HG03460 (cell line): ENCODE results near the gene PTTG1.

Experiments
- ATAC-seq: cut with Tn5 transposase; IDR thresholded peaks from one replicate; pipeline ENCODE4 v1.9.1; 2021; ENCODE audit not compliant: unreplicated experiment

Gene PTTG1

DNA sequence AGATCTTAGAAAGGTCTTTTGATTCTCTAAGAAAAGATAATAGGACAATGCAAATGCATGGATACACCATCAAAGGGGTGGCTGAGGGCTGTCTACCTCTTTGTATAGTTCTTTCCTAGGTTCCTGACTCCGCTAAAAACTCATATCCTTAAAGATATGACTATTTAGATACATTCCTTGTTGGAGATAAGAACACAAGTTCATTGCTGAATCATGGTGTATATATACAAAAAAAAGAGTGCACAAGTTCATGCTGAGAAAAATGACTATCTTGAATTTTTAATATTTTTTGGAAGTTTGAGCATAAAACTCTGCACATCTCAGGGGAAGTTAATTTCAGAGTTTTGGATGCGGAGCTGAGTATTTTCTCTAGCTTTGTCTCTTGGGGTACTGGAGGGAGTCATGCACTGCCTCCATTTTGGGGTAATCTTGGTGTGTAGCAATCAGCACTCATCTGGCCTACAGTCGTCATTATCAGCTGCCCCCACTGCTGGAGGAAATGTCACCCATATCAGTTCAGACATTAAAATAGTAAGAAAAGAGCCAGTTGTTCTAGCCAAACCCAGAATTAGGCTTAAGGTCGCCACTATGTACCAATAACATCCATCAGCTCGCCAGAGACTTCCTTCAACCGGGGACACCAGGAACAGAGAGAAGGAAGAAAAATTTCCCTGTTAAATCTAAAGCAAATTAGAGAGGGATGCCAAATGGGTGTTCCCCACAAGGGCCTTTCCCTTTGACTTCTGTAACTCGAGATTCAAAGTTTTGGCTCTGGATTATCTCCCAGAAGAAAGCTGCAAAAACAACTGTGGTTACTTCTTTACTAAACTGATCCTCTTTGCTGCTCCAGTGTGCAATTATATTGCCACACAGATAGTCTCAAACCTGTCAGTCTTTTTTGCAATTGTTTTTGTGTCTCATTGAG lies 49.0 kb downstream of the PTTG1 start:
- ATAC-seq, result no peak

DNA sequence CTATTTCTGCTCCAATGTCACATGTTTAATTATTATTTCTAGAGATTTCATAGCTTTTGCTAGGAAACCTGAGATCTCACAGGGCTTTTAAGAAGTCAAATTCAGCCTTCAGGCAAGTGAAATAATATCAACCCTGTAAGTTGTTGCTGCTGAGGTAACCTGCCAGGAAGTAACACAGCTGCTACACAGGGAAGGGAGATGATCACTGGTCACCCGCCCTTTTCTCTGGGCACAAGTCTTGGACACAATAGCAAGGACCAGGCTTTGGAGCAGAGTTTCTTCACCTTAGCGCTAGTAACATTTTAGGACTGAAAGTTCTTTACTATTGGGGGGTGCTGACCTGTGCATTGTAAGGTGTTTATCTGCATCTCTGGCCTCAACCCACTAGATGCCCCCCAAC lies 50.1 kb downstream of the PTTG1 start:
- no peak for ATAC-seq

DNA sequence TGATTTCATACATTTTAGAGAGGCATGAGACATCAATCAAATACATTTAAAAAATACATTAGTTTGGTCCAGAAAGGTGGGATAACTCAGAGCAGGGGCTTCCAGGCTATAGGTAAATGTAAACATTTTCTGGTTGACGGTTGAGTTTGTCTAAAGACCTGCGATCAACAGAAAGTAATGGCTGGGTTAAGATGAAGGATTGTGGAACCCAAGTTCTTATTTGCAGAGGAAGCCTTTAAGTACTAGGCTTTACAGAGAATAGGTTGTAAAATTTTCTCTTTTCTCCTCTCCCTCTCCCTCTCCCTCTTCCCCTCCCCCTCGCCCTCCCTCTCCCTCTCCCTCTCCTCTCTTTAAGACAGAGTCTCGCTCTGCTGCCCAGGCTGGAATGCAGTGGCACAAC lies 50.8 kb downstream of the PTTG1 start:
- ATAC-seq, result no peak

DNA sequence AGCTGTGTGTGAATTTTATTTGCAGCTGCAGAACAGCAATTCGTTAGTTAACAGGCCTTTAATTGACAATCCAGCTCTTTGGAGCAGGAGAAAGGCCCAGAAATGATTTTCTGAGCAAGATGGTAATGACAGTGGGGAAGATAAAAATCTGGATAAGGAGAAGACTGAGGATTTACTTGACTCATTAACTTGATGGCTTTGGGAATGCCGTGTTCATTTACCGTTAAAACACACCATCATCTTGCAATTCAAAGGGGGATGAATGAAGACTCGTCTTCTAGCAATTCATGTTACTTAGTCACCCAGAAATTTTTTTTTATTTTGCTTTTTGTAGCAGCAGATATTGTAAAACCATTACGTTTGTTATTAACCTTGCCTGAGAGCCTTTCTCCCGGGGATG lies 52.0 kb downstream of the PTTG1 start:
- ATAC-seq, result no peak

DNA sequence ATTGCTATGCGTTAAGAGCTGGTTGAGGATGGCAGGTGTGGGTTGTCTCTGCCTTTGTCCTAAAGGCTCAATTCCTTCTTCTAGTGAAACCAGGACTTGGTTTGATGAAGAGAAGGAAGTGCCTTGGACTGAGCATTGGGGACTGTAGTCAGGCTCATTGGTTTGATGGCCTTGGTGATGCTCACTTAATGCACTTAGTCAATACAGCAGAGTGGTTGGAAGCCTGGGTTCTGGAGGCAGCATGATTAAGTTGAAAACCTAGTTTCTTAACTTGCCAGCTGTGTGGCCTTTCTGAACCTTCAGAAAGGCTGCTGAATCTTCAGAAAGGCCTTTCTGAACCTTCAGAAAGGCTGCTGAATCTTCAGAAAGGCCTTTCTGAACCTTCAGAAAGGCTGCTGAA lies 52.4 kb downstream of the PTTG1 start:
- no peak for ATAC-seq

DNA sequence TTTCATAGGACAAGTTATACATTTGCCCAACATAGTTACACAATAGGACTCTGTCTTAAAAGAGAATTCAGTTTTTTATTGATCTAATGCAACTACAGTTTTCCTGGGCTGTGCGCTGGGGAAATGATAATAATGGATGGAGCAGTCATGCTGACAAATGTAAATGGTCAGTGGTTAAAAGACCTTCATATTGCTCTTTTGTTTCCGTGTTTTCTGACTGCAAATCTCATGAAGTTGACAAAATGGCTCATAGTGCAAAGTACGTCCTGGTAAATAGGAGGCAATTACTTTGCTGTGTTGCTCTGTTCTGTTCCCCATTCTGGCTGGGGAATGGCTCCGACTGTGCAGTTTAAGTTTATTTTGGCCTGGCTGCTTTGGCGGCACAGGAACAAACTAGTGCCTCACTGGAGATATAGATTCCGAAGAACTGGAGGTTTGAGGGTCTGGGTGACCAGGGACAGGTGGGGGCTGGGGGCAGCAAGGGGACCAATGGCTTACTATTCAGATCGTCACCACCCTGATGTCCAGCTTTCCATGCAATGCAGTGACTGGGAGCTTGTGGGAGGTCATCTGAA lies 54.3 kb downstream of the PTTG1 start:
- ATAC-seq, result no peak

DNA sequence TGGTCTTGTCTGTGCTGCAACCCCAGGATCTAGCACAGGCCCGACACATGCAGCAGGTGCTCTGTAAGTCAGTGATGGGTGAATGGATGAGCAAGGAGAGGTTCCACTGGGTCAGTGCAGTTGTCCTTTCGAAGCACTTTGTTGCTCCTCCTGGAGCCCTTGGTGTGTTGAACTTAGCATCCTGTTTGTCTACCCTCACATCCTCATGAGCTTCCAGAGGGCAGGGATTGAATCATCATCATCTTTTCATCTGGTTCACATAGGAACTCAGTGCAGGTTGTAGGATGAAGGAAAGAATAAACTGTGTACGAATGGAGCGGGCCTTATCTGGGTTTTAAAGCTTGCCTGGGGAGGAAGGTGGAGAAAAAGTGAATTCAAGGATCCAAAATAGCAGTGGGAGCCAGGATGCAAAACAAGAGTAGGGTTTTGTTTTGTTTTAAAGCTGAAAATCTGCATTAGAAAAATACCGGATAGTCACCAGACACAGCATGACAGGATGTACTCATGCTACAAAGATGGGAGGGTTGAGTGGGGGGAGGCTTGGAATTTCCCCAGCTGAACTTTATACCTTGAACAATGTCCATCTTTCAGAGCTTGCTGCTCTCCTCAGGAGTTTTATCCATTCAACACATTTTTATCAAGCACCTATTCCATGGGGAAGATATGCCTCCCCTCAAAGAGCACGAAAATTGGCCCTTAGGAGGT lies 55.8 kb downstream of the PTTG1 start:
- no peak for ATAC-seq

DNA sequence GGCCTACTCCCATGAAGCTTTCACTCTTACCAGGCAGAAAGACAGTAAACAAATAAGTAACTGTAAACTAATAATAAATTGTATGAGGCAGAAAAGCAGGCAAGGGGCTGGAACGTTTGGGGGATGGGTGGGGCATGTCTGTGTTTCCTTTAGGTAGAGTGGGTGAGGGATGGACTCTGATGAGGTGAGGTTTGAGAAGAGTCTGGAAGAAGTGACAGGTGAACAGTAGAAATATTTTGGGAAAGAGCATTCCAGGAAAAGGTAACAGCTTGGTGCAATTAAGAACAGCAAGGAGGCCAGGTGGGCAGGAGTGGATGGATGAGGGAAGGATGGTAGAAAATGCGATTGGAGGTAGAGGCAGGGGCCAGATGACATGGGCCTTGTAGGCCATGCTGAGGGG lies 56.5 kb downstream of the PTTG1 start:
- ATAC-seq, result no peak
